Erythroblast (primary cell): ENCODE results near the gene CERKL.
"Not testable (repeated sequence)": the region's sequence is repeated elsewhere in the genome, so short reads cannot be mapped to it uniquely, and the experiment has no call there.

Experiments used
- DNase-seq, 2 experiments: peaks; one replicate each; lab custom pipeline; 2025; lab: John Stamatoyannopoulos, UW
- GATA1 ChIP-seq: IDR thresholded peaks from 2 replicates; pipeline ENCODE4 v1.6.1; 2011; ENCODE audit warnings: low read depth, mild to moderate bottlenecking, control low read depth, low read length, moderate library complexity
- POLR2A ChIP-seq: IDR thresholded peaks from 2 replicates; pipeline ENCODE4 v1.6.1; 2011; ENCODE audit warnings: mild to moderate bottlenecking, low read length

The CERKL gene, protein sequence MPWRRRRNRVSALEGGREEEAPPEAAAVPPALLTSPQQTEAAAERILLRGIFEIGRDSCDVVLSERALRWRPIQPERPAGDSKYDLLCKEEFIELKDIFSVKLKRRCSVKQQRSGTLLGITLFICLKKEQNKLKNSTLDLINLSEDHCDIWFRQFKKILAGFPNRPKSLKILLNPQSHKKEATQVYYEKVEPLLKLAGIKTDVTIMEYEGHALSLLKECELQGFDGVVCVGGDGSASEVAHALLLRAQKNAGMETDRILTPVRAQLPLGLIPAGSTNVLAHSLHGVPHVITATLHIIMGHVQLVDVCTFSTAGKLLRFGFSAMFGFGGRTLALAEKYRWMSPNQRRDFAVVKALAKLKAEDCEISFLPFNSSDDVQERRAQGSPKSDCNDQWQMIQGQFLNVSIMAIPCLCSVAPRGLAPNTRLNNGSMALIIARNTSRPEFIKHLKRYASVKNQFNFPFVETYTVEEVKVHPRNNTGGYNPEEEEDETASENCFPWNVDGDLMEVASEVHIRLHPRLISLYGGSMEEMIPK

DNA sequence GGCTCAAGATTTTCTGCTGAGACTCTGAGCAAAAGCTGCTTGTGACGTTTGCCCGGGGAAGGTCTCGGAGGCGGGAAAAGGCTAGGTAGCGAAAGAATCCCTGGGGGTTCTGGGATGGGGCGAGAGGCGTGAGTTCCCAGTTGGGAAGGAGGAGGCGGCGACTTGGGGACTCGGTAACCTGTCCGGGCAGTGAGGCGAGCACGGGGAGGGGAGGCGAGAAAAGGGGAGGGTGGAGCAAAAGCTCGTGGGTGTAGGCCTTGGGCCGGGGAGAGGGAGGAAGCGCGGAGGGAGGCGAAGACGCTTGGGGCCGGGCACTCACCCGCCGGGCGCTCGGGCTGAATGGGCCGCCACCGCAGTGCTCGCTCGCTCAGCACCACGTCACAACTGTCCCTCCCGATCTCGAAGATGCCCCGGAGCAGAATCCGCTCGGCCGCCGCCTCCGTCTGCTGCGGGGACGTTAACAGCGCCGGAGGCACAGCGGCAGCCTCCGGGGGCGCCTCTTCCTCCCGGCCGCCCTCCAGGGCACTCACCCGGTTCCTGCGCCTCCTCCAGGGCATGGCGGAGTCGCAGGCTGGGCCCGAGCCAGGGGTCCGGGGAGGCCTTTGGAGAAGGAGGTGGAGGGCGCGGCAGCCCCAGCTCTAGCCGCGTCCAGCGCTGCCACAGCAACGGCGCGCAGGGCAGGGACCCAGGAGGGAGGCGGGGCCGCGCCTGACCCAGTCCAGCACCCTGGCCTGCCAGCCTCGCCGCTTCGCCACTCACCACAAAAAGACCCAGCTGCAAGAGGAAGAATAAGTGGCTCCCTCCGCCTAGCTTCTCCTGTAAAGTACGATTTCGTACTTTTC, at the start of gene CERKL:
TSS of gene CERKL (minus strand) at position 656 of the 842 bp plus-strand sequence. CDS start at position 557, 99 bp downstream.
- peak; percentile 26 to 40 for DNase-seq
- no peak for TF ChIP-seq POLR2A
- no peak for TF ChIP-seq GATA1

- not testable (repeated sequence) for DNase-seq
Observed at GRCh38 chr2:181702519-181702918, 45.6 kb upstream of the CERKL start.

GRCh38 chr2:181698223-181698622, 41.3 kb upstream of the CERKL start:
- TF ChIP-seq POLR2A (no peak), GATA1 (no peak)
- no peak for DNase-seq

DNA sequence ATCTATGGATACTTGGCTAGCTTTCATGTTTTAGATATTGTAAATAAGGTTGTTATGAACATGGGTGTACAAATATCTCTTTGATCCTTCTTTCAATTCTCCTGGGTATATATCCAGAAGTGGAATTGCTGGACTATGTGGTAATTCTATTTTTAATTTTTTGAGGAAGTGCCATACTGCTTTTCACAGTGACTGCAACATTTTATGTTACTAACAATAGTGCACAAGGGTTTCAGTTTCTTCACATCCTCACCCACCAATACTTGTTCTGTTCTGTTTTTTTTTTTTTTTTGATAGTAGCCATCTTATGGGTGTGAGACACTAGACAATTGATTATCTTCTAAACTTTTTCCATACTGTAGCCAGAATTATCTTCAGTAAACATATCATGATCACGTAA, 40.7 kb upstream of the CERKL start:
- TF ChIP-seq GATA1: no peak
- no peak for TF ChIP-seq POLR2A
- DNase-seq: no peak

DNA sequence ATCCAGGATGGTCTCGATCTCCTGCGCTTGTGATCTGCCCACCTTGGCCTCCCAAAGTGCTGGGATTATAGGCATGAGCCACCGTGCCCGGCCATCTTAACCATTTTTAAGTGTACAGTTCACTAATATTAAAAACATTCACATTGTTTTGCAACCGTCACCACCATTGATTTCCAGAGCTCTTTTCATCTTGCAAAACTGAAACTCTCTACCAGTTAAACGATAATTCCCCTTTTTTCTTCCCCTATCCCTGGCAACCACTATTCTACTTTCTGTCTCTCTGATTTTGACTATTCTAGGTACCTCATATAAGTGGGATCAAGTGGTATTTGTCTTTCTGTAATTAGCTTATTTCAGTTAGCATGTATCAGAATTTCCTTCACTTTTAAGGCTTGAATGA, 40.2 kb upstream of the CERKL start:
- DNase-seq: no peak
- TF ChIP-seq GATA1 (no peak), POLR2A (no peak)

GRCh38 chr2:181694271-181694670, 37.4 kb upstream of the CERKL start:
- no peak for TF ChIP-seq POLR2A
- no peak for DNase-seq

GRCh38 chr2:181690860-181691259, 34.0 kb upstream of the CERKL start:
- DNase-seq: no peak
- TF ChIP-seq GATA1: no peak
- no peak for TF ChIP-seq POLR2A

DNA sequence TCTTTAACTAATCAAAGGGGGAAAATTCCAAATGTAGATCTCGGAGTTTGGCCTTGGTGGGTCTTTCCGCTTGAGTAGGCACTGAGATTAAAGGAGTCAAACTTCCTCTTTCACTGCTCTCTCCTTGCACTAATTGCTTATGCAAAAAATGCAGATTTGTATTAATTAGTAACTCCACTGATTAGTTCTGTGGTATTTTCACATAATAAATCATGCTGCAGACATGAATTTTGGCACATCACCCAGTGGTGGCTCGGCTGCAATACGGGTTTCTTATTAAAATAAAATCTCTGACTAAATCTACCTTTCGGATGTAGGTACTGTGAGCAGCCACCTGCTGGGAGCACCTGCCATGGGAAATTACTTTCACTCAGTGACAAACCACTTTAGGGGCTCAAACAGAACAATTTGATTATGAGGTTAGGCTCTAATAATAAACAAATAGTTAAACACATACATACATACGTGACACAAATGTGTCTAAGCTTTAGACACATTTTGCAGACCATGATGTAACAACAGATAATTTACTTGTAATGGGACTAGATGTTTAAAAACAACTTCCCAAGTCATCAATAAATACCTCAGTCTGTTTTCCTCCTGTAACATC, 29.8 kb upstream of the CERKL start:
- DNase-seq: no peak
- TF ChIP-seq POLR2A (no peak), GATA1 (no peak)

- TF ChIP-seq GATA1: no peak
- TF ChIP-seq POLR2A: no peak
- DNase-seq: no peak
Observed at GRCh38 chr2:181685150-181685688, 28.3 kb upstream of the CERKL start.

GRCh38 chr2:181684454-181685149, 27.7 kb upstream of the CERKL start:
- DNase-seq: no peak
- TF ChIP-seq GATA1 (no peak), POLR2A (no peak)

GRCh38 chr2:181683518-181684453, 26.9 kb upstream of the CERKL start:
- DNase-seq: no peak
- no peak for TF ChIP-seq GATA1
- no peak for TF ChIP-seq POLR2A

GRCh38 chr2:181682795-181683517, 26.1 kb upstream of the CERKL start:
- no peak for DNase-seq
- TF ChIP-seq GATA1: no peak
- no peak for TF ChIP-seq POLR2A
